GM21528 (cell line): ENCODE measurements around the gene ANO7.

Source experiments
- ATAC-seq: cut with Tn5 transposase; IDR thresholded peaks from one replicate; pipeline ENCODE4 v1.9.1; 2021; ENCODE audit warnings: mild to moderate bottlenecking, moderate library complexity; ENCODE audit not compliant: unreplicated experiment, low FRiP score

ANO7 gene

DNA sequence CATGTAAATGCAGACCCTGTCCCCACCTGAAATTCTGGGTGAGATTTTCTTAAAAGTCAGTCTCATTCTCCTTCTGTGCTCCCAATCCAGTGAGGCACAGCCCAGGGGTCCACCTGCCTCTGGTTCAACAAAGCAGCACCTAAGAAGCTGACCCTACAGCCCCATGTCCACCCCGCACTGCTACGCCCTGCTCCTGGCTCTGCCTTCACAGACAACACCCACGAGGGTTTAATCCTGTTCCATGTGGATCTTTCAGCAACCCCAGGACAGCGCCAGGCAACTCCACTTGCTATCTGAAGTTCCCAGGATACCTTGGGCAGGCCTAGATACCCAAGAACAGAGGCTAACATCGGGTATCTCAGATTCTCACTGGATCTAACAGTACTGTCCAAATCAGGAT lies 82.1 kb downstream of the ANO7 start:
- no peak for ATAC-seq

- peak; percentile 53 for ATAC-seq
Measured at GRCh38 chr2:241271706-241272302, 83.3 kb downstream of the ANO7 start.

DNA sequence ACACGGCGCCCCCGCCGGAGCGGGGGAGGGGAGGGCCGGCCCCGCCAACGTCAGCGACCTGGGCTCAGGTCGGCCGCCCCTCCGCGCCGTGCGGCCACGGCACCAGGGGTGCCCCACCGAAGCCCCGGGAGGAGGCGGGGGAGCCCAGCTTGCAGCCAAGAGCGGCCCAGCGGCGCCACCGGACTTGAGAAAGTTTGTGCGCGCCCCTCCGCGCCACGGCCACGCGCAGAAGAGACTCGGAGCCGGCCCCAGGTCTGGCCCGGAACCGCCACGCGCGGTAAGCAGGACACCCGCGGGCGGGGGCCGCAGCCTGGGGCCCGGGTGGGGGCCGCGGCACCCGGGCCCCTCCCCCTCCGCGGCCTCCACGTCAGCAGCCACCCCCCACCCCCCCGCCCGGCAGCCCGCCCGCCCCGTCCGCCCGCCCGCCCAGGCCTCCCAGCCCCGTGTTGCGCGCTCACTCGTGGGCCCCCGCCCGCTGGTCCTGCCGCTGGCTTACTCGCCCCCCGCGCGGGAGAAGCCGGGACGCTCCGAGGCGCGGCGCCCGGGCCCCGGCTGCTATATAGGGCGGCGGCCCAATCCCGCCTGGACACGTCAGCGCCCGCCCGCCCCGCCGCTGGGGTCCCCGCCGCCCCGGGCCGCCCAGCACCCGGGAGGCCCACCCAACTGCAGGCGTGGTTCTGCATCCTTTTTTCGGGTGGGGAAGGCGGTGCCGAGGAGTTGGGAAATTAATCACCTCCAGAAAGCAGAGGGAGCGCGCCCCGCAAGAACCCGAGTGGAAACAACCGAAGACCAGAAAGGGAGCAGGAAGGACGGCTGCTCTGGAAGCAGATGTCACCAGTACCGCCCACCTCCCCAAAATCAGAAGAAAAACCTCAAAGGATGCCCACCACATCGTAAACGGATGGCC lies 84.1 kb downstream of the ANO7 start:
- ATAC-seq: peak; percentile 72

- ATAC-seq: no peak
Measured at GRCh38 chr2:241273210-241274020, 84.9 kb downstream of the ANO7 start.

- no peak for ATAC-seq
Measured at GRCh38 chr2:241274127-241274526, 85.7 kb downstream of the ANO7 start.
